Esophagus squamous epithelium (tissue), 4 donors: Measurements from ENCODE around the gene ZDHHC20.

ENCODE experiments used
- CTCF ChIP-seq, 6 experiments: fragments of 450-650 bp in 4 of 6; fragments of 200-600 bp in 2 of 6; sonication (generic) in 2 of 6; IDR thresholded peaks; one replicate each; pipeline ENCODE4 v1.5.1; 2016 to 2019; ENCODE audit warnings: antibody characterized with exemption in 6 of 6, mild to moderate bottlenecking in 4 of 6, moderate library complexity in 4 of 6
- POLR2A ChIP-seq, 4 donors: fragments of 450-650 bp; IDR thresholded peaks; one replicate each; pipeline ENCODE4 v1.6.1; 2017; ENCODE audit warnings: antibody characterized with exemption in 4 of 4, mild to moderate bottlenecking in 4 of 4, moderate library complexity in 3 of 4

GRCh38 chr13:21399741-21400140, 59.4 kb downstream of the ZDHHC20 start:
- TF ChIP-seq CTCF (IDR thresholded peaks at IDR 0.05) (no peak), POLR2A (IDR thresholded peaks at IDR 0.05) (no peak)
